DMS53 treated with DMSO at 0.1 percent for 48 hours (cell line): Measurements from ENCODE around the gene RERE.
"Not testable (repeated sequence)": the region's sequence is repeated elsewhere in the genome, so short reads cannot be mapped to it uniquely, and the experiment has no call there.

ENCODE experiments used
- DNase-seq: peaks from one replicate; lab custom pipeline; 2025; ENCODE audit not compliant: unreplicated experiment; lab: John Stamatoyannopoulos, UW

RERE gene

GRCh38 chr1:8396083-8396785 lies 421.2 kb downstream of the RERE start:
- DNase-seq: no peak

GRCh38 chr1:8395433-8395866 lies 422.0 kb downstream of the RERE start:
- no peak for DNase-seq

- DNase-seq: no peak
Observed at GRCh38 chr1:8394456-8395321, 422.8 kb downstream of the RERE start.

- no peak for DNase-seq
Observed at GRCh38 chr1:8392522-8392921, 424.9 kb downstream of the RERE start.

GRCh38 chr1:8390707-8391106 lies 426.7 kb downstream of the RERE start:
- DNase-seq: no peak

- no peak for DNase-seq
Observed at GRCh38 chr1:8389958-8390535, 427.4 kb downstream of the RERE start.

- no peak for DNase-seq
Observed at GRCh38 chr1:8388732-8389562, 428.5 kb downstream of the RERE start.

- DNase-seq: no peak
Observed at GRCh38 chr1:8386247-8386646, 431.2 kb downstream of the RERE start.

- no peak for DNase-seq
Observed at GRCh38 chr1:8384577-8384976, 432.9 kb downstream of the RERE start.

GRCh38 chr1:8384088-8384487 lies 433.4 kb downstream of the RERE start:
- no peak for DNase-seq

GRCh38 chr1:8382608-8383505 lies 434.6 kb downstream of the RERE start:
- DNase-seq: no peak

GRCh38 chr1:8382051-8382505 lies 435.4 kb downstream of the RERE start:
- DNase-seq: no peak

- no peak for DNase-seq
Observed at GRCh38 chr1:8381618-8382017, 435.8 kb downstream of the RERE start.

GRCh38 chr1:8380310-8380709 lies 437.1 kb downstream of the RERE start:
- DNase-seq: not testable (repeated sequence)

GRCh38 chr1:8379513-8380186 lies 437.8 kb downstream of the RERE start:
- no peak for DNase-seq

GRCh38 chr1:8378981-8379470 lies 438.4 kb downstream of the RERE start:
- DNase-seq: no peak

- no peak for DNase-seq
Observed at GRCh38 chr1:8378178-8378577, 439.3 kb downstream of the RERE start.

- DNase-seq: no peak
Observed at GRCh38 chr1:8377271-8377981, 440.0 kb downstream of the RERE start.
